Neural crest cell (in vitro differentiated cells): ENCODE measurements around the gene RGS10. TPM values are rescaled to one million over a fixed set of nuclear protein-coding genes. Genes with fewer than 3 reads are reported as not detected.
"Not testable (repeated sequence)": the region's sequence is repeated elsewhere in the genome, so short reads cannot be mapped to it uniquely, and the experiment has no call there.

Experiments used
- DNase-seq: peaks from one replicate; pipeline ENCODE4 v3.0.0; 2021; ENCODE audit warnings: low read depth, mixed read lengths, low spot score
- H3K27ac Mint-ChIP-seq: one replicate; pipeline ENCODE4 v1.8.0; 2021; ENCODE audit warnings: mild to moderate bottlenecking, mixed read lengths; ENCODE audit not compliant: unreplicated experiment
- H3K27me3 Mint-ChIP-seq: 2 replicates; pipeline ENCODE4 v1.8.0; 2021; ENCODE audit warnings: low read depth, mild to moderate bottlenecking, mixed read lengths
- H3K36me3 Mint-ChIP-seq: 2 replicates; pipeline ENCODE4 v1.8.0; 2021; ENCODE audit warnings: low read depth, mild to moderate bottlenecking, mixed read lengths
- H3K4me1 Mint-ChIP-seq: 2 replicates; pipeline ENCODE4 v1.8.0; 2021; ENCODE audit warnings: mixed read lengths
- H3K4me3 Mint-ChIP-seq: one replicate; pipeline ENCODE4 v1.8.0; 2021; ENCODE audit warnings: mild to moderate bottlenecking, mixed read lengths
- H3K9me3 Mint-ChIP-seq: 2 replicates; pipeline ENCODE4 v1.8.0; 2021; ENCODE audit warnings: mixed read lengths
- CTCF ChIP-seq: fragments of 200-600 bp; sonication (generic); conservative IDR thresholded peaks from 2 replicates; pipeline ENCODE4 v1.5.0; 2021; ENCODE audit warnings: antibody characterized with exemption, mild to moderate bottlenecking
- total RNA-seq: library from RNA; stranded (reverse); gene quantifications from 2 replicates; pipeline ENCODE4 v1.2.1, GENCODE V29; 2021

RGS10 gene
- total RNA-seq, 1 donor from 2014 or later, result 9.5 TPM

- Mint-ChIP-seq H3K27me3 (peaks cover 31% of the 10 kb centered on the region), H3K9me3 (peaks cover 2% of the 10 kb centered on the region), H3K36me3 (no peaks in the 10 kb centered on the region), H3K4me3 (no peak overlapping the region), H3K4me1 (no peaks in the 10 kb centered on the region), H3K27ac (no peak overlapping the region)
- no peak for DNase-seq
- no peak for TF ChIP-seq CTCF
Observed at GRCh38 chr10:119468542-119469324, 73.8 kb downstream of the RGS10 start.

GRCh38 chr10:119466655-119467054 is 75.9 kb downstream of the RGS10 start:
- H3K9me3 Mint-ChIP-seq, result peaks cover 5% of the 10 kb centered on the region
- H3K36me3 Mint-ChIP-seq, result peaks cover 3% of the 10 kb centered on the region
- no peaks in the 10 kb centered on the region for H3K4me1 Mint-ChIP-seq
- H3K4me3 Mint-ChIP-seq, result no peak overlapping the region
- H3K27me3 Mint-ChIP-seq, result peaks cover 25% of the 10 kb centered on the region
- no peak overlapping the region for H3K27ac Mint-ChIP-seq
- DNase-seq, result no peak
- TF ChIP-seq CTCF, result no peak

- peaks cover 3% of the 10 kb centered on the region for H3K36me3 Mint-ChIP-seq
- no peak overlapping the region for H3K4me3 Mint-ChIP-seq
- TF ChIP-seq CTCF, result no peak
- DNase-seq, result no peak
- no peak overlapping the region for H3K27ac Mint-ChIP-seq
- peaks cover 5% of the 10 kb centered on the region for H3K9me3 Mint-ChIP-seq
- peaks cover 20% of the 10 kb centered on the region for H3K27me3 Mint-ChIP-seq
- no peaks in the 10 kb centered on the region for H3K4me1 Mint-ChIP-seq
Observed at GRCh38 chr10:119466076-119466475, 76.4 kb downstream of the RGS10 start.

GRCh38 chr10:119465085-119465484 is 77.4 kb downstream of the RGS10 start:
- Mint-ChIP-seq H3K36me3 (peaks cover 3% of the 10 kb centered on the region), H3K4me3 (no peak overlapping the region), H3K27me3 (peaks cover 12% of the 10 kb centered on the region), H3K27ac (no peak overlapping the region), H3K9me3 (peaks cover 5% of the 10 kb centered on the region), H3K4me1 (no peaks in the 10 kb centered on the region)
- no peak for TF ChIP-seq CTCF
- DNase-seq, result no peak

GRCh38 chr10:119463195-119463594 is 79.3 kb downstream of the RGS10 start:
- not testable (repeated sequence) for H3K36me3 Mint-ChIP-seq, H3K27me3 Mint-ChIP-seq, DNase-seq, H3K4me3 Mint-ChIP-seq, H3K9me3 Mint-ChIP-seq, H3K4me1 Mint-ChIP-seq, H3K27ac Mint-ChIP-seq

GRCh38 chr10:119462773-119463172 is 79.7 kb downstream of the RGS10 start:
- peaks cover 5% of the 10 kb centered on the region for H3K9me3 Mint-ChIP-seq
- H3K27ac Mint-ChIP-seq, result no peak overlapping the region
- no peak for TF ChIP-seq CTCF
- no peak for DNase-seq
- H3K4me3 Mint-ChIP-seq, result no peak overlapping the region
- no peaks in the 10 kb centered on the region for H3K4me1 Mint-ChIP-seq
- peaks cover 8% of the 10 kb centered on the region for H3K27me3 Mint-ChIP-seq
- H3K36me3 Mint-ChIP-seq, result peaks cover 3% of the 10 kb centered on the region
